NT2/D1 (cell line): ENCODE results near the gene MAP3K4.

Experiments
- DNase-seq: peaks from one replicate; pipeline ENCODE4 v3.0.0-alpha.2; 2011; ENCODE audit warnings: low read depth, low spot score
- H3K27me3 ChIP-seq: 2 replicates; pipeline ENCODE4 v1.6.0; 2011; ENCODE audit warnings: mild to moderate bottlenecking; ENCODE audit not compliant: insufficient read length, insufficient read depth
- H3K36me3 ChIP-seq: 2 replicates; pipeline ENCODE4 v1.6.1; 2011; ENCODE audit warnings: mild to moderate bottlenecking, low read length, mixed read lengths; ENCODE audit not compliant: insufficient read depth, insufficient read length
- H3K4me1 ChIP-seq: 2 replicates; pipeline ENCODE4 v1.5.1; 2011; ENCODE audit not compliant: insufficient read depth, insufficient read length
- H3K4me3 ChIP-seq: 2 replicates; pipeline ENCODE4 v1.5.1; 2011; ENCODE audit warnings: low read depth; ENCODE audit not compliant: insufficient read length
- H3K9ac ChIP-seq: 2 replicates; pipeline ENCODE4 v1.6.0; 2011; ENCODE audit warnings: low read depth; ENCODE audit not compliant: insufficient read length
- H3K9me3 ChIP-seq: 2 replicates; pipeline ENCODE4 v1.5.1; 2011; ENCODE audit warnings: mild to moderate bottlenecking, low read length; ENCODE audit not compliant: insufficient read depth
- SUZ12 ChIP-seq: IDR thresholded peaks from 2 replicates; pipeline ENCODE4 v1.6.1; 2011; ENCODE audit not compliant: insufficient read length, insufficient read depth; ENCODE audit errors: extremely low read depth
- YY1 ChIP-seq: IDR thresholded peaks from 2 replicates; pipeline ENCODE4 v1.6.1; 2011; ENCODE audit not compliant: insufficient read length, insufficient read depth
- ZNF274 ChIP-seq: IDR thresholded peaks from 2 replicates; pipeline ENCODE4 v1.6.1; 2011; ENCODE audit warnings: mild to moderate bottlenecking, low read depth, low read length

MAP3K4 gene

GRCh38 chr6:161010418-161010817 lies 18.8 kb downstream of the MAP3K4 start:
- DNase-seq = no peak
- Histone ChIP-seq H3K36me3 (no peaks in the 10 kb centered on the region), H3K9me3 (no peaks in the 10 kb centered on the region), H3K4me3 (no peak overlapping the region), H3K4me1 (peaks cover 2% of the 10 kb centered on the region), H3K27me3 (no peaks in the 10 kb centered on the region), H3K9ac (no peak overlapping the region)
- TF ChIP-seq SUZ12 (no peak), YY1 (no peak), ZNF274 (no peak)

DNA sequence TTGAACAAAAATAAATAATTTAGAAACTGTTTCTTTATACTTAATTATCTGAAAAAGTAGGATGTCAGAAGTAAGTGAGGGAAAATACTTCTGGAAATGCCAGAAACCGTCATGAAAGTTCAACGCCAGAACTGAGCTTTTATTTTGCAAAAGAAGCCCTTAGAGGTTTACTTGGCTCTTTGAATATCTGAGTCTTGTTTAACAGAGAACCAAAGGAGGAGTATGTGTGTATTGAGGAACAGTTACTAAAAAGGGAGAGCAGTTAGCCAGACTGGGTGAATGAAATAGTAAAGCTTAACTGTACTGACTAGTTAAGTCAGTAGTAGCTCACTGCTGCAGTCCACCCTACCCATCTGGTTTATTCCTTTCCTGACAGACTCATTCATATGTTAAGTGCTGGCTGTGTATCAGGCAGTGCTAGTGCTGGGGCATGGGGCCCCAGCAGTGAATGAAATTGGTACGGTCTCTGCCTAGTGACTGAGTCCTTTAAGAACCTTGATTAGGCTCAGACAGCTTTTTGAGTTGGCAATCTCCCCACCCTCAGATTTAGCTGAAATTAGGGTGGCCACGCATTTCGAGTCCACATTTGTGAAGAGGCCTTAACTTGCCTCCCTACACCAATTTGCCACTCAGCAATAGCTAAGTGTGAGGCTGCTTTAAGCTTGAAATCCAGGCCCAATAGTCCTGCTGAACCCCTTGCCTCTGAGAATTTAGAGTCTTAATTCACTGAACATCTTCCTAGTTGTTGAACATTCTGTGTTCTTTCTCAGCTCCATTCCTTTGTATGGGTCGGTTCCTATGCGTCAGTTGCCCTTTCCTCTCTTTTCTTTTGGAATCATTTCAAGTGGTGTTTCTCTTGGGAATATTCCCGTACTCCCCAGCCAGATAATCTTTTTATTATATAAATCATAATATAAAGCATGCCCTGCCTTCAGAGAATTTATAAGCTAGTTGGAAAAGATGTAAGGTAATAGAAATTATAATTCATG lies 20.2 kb downstream of the MAP3K4 start:
- TF ChIP-seq SUZ12 = no peak
- TF ChIP-seq ZNF274 = no peak
- no peak for TF ChIP-seq YY1
- H3K4me3 ChIP-seq = no peak overlapping the region
- H3K27me3 ChIP-seq = no peaks in the 10 kb centered on the region
- H3K36me3 ChIP-seq = no peaks in the 10 kb centered on the region
- no peaks in the 10 kb centered on the region for H3K9me3 ChIP-seq
- H3K9ac ChIP-seq = peak overlapping the region; percentile 21
- DNase-seq = peak; percentile 64
- H3K4me1 ChIP-seq = peaks cover 2% of the 10 kb centered on the region

DNA sequence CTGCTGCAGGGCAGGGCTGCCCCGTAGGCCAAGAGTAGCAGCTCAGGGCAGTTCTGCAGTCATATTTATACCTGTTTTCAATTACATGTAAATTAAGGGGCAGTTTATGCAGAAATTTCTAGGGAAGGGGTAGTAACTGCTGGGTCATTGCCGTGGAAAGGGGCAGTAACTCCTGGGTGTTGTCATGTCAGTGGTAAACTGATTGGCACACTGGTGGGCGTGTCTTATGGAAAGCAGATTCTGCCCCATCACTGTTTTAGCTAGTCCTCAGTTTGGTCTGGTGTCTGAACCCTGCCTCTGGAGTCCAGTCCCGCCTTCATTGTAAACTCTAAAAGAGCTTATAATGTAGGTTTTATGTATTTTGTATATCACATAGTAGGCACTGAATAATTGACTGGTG lies 22.1 kb downstream of the MAP3K4 start:
- DNase-seq = no peak
- Histone ChIP-seq H3K36me3 (no peaks in the 10 kb centered on the region), H3K4me3 (no peak overlapping the region), H3K4me1 (peaks cover 2% of the 10 kb centered on the region), H3K27me3 (no peaks in the 10 kb centered on the region), H3K9me3 (no peaks in the 10 kb centered on the region), H3K9ac (no peak overlapping the region)
- TF ChIP-seq ZNF274 = no peak
- no peak for TF ChIP-seq YY1
- no peak for TF ChIP-seq SUZ12

GRCh38 chr6:161017766-161018564 lies 26.4 kb downstream of the MAP3K4 start:
- Histone ChIP-seq H3K4me3 (no peak overlapping the region), H3K9me3 (peaks cover 9% of the 10 kb centered on the region; the same call in 1 of the 2 replicates), H3K4me1 (no peaks in the 10 kb centered on the region), H3K27me3 (no peaks in the 10 kb centered on the region), H3K9ac (no peak overlapping the region), H3K36me3 (no peaks in the 10 kb centered on the region)
- TF ChIP-seq ZNF274 = no peak
- no peak for TF ChIP-seq SUZ12
- no peak for TF ChIP-seq YY1
- DNase-seq = no peak

DNA sequence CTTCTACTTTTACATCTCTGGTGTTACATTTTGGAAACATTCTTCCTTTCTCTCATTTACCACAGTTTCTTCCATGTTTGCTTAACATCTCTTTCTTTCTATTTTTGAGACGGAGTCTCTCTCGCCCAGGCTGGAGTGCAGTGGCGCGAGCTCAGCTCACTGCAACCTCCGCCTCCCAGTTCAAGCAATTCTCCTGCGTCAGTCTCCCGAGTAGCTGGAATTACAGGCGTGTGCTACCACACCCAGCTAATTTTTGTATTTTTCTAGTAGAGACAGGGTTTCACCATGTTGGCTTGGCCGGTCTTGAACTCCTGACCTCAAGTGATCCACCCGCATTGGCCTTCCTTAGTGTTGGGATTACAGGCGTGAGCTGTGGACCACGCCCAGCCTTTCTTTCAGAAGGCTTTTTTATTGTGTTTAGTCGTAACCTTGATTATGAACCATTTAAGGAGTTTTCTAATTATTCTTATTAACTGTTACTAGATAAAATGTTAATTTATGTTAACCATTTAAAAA lies 27.8 kb downstream of the MAP3K4 start:
- peaks cover 9% of the 10 kb centered on the region; the same call in 1 of the 2 replicates for H3K9me3 ChIP-seq
- H3K4me3 ChIP-seq = no peak overlapping the region
- TF ChIP-seq ZNF274 = no peak
- no peak for TF ChIP-seq YY1
- TF ChIP-seq SUZ12 = no peak
- no peak overlapping the region for H3K9ac ChIP-seq
- no peaks in the 10 kb centered on the region for H3K27me3 ChIP-seq
- no peaks in the 10 kb centered on the region for H3K4me1 ChIP-seq
- H3K36me3 ChIP-seq = no peaks in the 10 kb centered on the region
- no peak for DNase-seq

- H3K9ac ChIP-seq = no peak overlapping the region
- H3K4me3 ChIP-seq = no peak overlapping the region
- H3K27me3 ChIP-seq = no peaks in the 10 kb centered on the region
- peaks cover 9% of the 10 kb centered on the region; the same call in 1 of the 2 replicates for H3K9me3 ChIP-seq
- DNase-seq = no peak
- TF ChIP-seq SUZ12 (no peak), ZNF274 (no peak), YY1 (no peak)
- no peaks in the 10 kb centered on the region for H3K36me3 ChIP-seq
- no peaks in the 10 kb centered on the region for H3K4me1 ChIP-seq
These were observed 30.0 kb downstream of the MAP3K4 start for GRCh38 chr6:161021543-161021942.
